Activated naive CD8-positive, alpha-beta T cell treated with anti-CD3 and anti-CD28 coated beads, Interleukin-2, amount 50 U/mL, for 24 hours (primary cell): Measurements from ENCODE around the gene ABHD12.
"Not testable (repeated sequence)": the region's sequence is repeated elsewhere in the genome, so short reads cannot be mapped to it uniquely, and the experiment has no call there.

Experiments used
- ATAC-seq: fragments of 150-1000 bp; cut with Tn5 transposase; one replicate; pipeline ENCODE4 v1.10.0; 2021
- DNase-seq: peaks from one replicate; pipeline ENCODE4 v3.0.0; 2021
- H3K27ac Mint-ChIP-seq: one replicate; pipeline ENCODE4 v1.8.0; 2021; ENCODE audit warnings: mild to moderate bottlenecking, mixed read lengths
- H3K27me3 Mint-ChIP-seq: one replicate; pipeline ENCODE4 v1.8.0; 2021; ENCODE audit warnings: mixed read lengths
- H3K36me3 Mint-ChIP-seq: one replicate; pipeline ENCODE4 v1.8.0; 2021; ENCODE audit warnings: low read depth, mixed read lengths
- H3K4me1 Mint-ChIP-seq: one replicate; pipeline ENCODE4 v1.8.0; 2021; ENCODE audit warnings: mixed read lengths
- H3K4me3 Mint-ChIP-seq: one replicate; pipeline ENCODE4 v1.8.0; 2021; ENCODE audit warnings: mild to moderate bottlenecking, moderate library complexity, mixed read lengths
- H3K9me3 Mint-ChIP-seq: one replicate; pipeline ENCODE4 v1.8.0; 2021; ENCODE audit warnings: mixed read lengths

ABHD12 gene

DNA sequence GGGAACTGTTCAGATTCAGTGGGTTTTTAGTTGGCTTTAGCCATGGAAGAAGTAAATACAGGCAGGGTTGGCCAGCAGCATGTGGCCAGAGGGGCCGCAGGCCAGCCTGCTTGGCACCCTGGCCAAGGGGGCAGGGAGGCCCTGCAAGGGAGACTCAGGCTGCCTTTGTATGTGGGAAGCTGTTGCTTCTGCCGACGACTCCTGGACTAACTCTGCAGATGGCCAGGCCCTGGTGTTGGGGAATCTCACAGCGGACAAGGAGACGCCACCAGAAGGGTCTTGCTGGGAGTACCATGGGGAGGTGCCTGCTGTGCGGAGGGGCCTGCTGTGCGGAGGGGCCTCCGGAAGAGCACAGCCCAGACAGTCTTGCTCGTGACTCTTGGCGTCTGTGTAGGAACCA lies 117.6 kb downstream of the ABHD12 start:
- no peak overlapping the region for H3K27ac Mint-ChIP-seq
- no peaks in the 10 kb centered on the region for H3K27me3 Mint-ChIP-seq

DNA sequence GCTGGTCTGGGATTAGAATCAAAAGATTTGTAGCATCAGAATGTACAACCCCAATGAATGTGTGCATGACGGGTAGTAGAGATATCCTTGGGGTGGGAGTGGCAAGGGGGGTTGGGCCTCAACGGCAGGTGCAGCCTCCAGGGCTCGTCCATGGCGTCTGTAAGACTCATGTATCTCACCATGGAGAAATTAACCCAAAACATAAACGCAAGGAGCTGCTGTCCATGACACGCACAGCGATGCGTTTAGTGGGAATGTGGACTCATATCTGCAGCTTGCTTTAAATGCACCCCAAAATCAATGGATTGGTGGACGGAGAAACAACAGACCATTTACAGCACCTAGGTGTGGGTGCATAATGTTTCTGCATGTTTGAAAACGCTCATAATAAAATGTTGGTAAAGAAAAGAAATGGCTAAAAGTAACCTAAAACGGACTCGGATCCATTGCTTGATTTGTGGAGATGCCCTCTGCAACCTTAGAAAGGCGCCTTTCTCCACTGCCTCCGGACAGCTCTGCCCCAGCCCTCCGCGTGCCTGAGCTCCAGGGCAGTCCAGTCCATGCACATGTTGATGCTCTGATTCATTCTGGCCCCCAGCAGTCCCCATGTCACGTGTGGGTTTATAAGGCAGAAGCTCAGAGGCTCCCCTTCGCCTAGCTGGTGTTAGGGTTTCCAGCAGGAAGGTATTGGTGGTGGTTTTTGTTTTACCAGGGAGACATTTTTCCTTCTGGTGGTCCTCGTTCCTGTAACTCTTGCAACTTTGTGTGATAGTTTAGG lies 118.2 kb downstream of the ABHD12 start:
- Mint-ChIP-seq H3K27ac (no peak overlapping the region), H3K4me3 (no peak overlapping the region), H3K36me3 (peaks cover 11% of the 10 kb centered on the region), H3K9me3 (no peaks in the 10 kb centered on the region), H3K4me1 (peaks cover 3% of the 10 kb centered on the region), H3K27me3 (no peaks in the 10 kb centered on the region)
- DNase-seq (no peak), ATAC-seq (no peak)

More for the DNA sequence above, 117.6 kb downstream of the ABHD12 start:
- H3K4me3 Mint-ChIP-seq: no peak overlapping the region
- no peaks in the 10 kb centered on the region for H3K4me1 Mint-ChIP-seq
- no peaks in the 10 kb centered on the region for H3K9me3 Mint-ChIP-seq
- no peak for DNase-seq
- no peak for ATAC-seq
- peaks cover 11% of the 10 kb centered on the region for H3K36me3 Mint-ChIP-seq

DNA sequence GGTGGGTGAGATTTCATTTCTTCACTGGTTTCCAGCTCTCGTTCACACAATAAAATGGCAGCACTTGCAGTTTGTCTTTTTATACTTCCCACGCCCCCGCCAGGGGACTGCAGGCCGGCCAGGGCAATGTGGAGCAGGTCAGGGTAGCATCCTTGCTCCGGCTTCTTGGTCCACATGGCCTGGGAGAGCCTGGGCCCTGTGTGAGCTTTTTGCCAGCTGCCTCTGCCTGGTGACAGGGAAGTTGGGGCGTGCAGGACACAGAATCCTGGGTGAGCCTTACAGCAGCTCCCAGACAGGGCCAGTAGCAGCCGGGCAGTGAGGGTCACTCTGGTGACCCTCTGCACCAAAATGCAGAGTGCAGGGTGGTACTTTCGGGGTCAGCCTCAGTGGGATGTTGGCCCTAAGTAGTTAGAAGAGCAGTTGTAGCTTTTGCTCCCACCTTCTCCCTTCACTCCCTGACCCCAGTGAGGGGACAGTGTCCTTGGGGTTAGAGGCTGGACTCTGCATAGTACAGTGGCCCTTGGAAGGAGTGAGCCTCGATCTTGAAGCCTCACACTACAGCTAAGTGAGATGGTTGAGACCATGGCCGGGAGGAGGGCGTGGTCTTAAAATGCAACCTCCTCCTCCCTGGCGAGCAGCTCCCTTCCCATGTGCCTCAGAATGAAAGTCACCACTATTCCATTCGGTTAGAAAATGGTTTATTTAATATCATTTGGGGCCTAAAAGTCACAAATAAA lies 119.0 kb downstream of the ABHD12 start:
- H3K36me3 Mint-ChIP-seq: peaks cover 15% of the 10 kb centered on the region
- H3K9me3 Mint-ChIP-seq: no peaks in the 10 kb centered on the region
- DNase-seq (no peak), ATAC-seq (no peak)
- H3K4me3 Mint-ChIP-seq: no peak overlapping the region
- H3K27ac Mint-ChIP-seq: no peak overlapping the region
- no peaks in the 10 kb centered on the region for H3K27me3 Mint-ChIP-seq
- peaks cover 7% of the 10 kb centered on the region for H3K4me1 Mint-ChIP-seq

DNA sequence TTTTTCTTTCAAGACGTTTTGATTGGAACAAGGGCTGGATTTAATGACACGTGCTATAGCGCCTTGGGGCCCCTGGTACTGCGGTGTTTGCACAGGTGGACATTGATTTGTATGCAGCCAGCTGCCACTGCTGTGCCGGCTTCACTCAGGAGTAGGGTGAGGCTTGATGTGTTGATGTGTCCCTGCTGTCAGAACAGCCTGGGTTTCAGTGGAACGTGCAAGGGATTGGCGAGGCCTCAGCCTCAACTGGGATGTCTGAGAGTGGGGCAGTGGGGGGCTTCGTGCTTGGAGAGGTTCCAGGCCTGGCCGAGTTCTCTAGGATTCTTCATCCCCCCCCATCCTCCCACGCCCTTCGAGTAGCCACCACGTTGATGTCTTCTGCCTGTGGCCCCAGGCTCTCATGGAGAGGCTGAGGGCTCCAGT lies 119.8 kb downstream of the ABHD12 start:
- no peak overlapping the region for H3K27ac Mint-ChIP-seq
- no peaks in the 10 kb centered on the region for H3K9me3 Mint-ChIP-seq
- peaks cover 7% of the 10 kb centered on the region for H3K4me1 Mint-ChIP-seq
- no peaks in the 10 kb centered on the region for H3K27me3 Mint-ChIP-seq
- ATAC-seq (no peak), DNase-seq (no peak)
- peaks cover 15% of the 10 kb centered on the region for H3K36me3 Mint-ChIP-seq
- no peak overlapping the region for H3K4me3 Mint-ChIP-seq

DNA sequence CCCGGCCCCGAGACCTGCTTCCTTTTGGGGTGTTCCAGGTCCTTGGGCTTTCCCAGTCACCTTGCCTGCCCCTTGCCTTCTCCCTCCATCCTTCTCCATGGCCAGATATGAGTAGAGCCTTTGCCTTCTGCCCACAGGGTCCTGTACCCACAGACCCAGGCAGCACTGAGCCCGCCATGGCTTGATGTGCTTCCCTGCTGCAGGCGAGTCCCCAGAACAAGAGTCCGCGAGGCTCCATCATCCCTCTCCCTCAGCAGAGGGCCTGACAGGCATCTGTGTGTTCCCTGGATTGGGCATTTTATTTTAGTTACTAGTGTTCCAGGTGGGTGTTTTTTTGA lies 120.8 kb downstream of the ABHD12 start:
- H3K27me3 Mint-ChIP-seq: no peaks in the 10 kb centered on the region
- ATAC-seq (no peak), DNase-seq (no peak)
- H3K27ac Mint-ChIP-seq: no peak overlapping the region
- H3K36me3 Mint-ChIP-seq: peaks cover 15% of the 10 kb centered on the region
- peaks cover 7% of the 10 kb centered on the region for H3K4me1 Mint-ChIP-seq
- H3K9me3 Mint-ChIP-seq: no peaks in the 10 kb centered on the region
- no peak overlapping the region for H3K4me3 Mint-ChIP-seq

DNA sequence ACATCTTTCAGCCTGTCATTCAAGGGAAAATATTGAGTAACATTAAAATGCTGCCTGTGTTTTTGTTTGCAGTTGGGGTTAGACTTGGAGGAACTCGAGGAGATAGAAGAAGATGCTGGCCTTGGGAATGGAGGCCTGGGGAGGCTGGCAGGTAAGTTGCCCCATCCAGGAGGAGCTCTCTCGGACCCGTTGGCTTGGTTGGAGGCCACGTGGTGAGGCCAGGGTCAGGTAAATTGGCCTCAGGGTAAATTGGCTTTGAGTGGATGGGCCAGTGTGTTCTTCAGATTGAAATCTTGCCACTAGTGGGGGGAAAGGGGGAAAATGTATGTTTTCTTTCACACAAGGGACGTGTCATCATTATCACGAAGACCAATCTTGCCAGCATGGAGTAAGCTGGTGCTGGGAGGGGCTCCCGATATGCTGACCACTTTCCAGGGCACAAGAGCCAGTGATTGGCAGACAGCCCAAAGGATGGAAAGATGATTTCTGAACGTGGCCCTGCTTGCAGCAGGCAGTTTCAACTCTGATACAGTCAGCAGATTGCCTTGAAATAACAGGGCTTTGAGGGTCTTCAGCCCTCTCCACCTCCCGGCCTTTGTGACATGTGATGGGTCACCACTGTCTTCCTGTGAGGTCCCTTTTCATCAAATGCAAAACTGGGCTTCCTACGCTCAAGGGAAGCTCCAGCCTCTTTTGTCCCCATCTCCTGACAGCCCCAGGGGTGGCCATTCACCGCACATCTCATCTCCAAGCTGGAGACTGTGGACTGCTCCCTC lies 121.4 kb downstream of the ABHD12 start:
- Mint-ChIP-seq H3K27ac (no peak overlapping the region), H3K36me3 (peaks cover 18% of the 10 kb centered on the region), H3K4me3 (no peak overlapping the region), H3K9me3 (no peaks in the 10 kb centered on the region), H3K27me3 (no peaks in the 10 kb centered on the region), H3K4me1 (peaks cover 7% of the 10 kb centered on the region)
- ATAC-seq (no peak), DNase-seq (no peak)

DNA sequence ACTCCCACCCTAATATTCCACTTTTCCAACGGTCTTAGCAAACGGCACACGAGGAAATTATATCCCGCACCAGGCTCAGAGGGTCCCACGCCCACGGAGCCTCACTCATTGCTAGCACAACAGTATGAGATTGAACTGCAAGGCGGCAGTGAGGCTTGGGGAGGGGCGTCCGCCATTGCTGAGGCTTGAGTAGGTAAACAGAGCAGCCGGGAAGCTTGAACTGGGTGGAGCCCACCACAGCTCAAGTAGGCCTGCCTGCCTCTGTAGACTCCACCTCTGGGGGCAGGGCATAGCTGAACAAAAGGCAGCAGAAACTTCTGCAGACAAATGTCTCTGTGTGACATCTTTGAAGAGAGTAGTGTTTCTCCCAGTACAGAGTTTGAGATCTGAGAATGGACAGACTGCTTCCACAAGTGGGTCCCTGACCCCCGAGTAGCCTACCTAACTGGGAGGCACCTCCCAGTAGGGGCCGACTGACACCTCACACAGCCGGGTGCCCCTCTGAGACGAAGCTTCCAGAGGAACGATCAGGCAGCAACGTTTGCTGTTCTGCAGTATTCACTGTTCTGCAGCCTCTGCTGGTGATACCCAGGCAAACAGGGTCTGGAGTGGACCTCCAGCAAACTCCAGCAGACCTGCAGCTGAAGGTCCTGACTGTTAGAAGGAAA lies 129.7 kb downstream of the ABHD12 start:
- DNase-seq, H3K27me3 Mint-ChIP-seq, ATAC-seq, H3K27ac Mint-ChIP-seq, H3K9me3 Mint-ChIP-seq: not testable (repeated sequence)
- Mint-ChIP-seq H3K4me3 (peak overlapping the region; percentile 2), H3K36me3 (peaks cover 28% of the 10 kb centered on the region), H3K4me1 (peaks cover 32% of the 10 kb centered on the region)

DNA sequence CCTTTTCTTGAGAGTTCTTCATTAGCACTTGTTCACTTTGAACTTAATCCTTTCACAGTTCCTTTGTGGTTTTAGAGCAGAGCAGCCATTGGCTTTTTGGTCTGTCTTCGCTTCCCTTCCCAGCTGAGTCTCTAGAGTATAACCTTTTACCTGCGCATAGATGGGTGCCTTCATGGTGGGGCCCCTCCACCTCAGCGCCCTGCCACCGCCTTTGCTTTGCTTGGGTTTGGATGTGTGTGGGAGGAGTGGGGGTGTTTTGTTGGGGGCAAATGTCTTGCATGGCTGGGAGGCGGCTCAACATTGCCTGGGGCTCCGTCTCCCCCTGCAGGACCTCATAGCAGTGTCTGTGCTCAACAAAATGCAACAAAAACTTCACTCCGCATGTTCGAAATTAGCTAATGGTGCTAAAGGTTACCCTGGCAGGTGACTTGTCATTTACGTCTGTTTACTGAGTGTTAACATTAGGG lies 130.8 kb downstream of the ABHD12 start:
- DNase-seq (peak; percentile 32), ATAC-seq (peak; percentile 81)
- peak overlapping the region; percentile 77 for H3K27ac Mint-ChIP-seq
- H3K4me3 Mint-ChIP-seq: peak overlapping the region; percentile 12
- H3K27me3 Mint-ChIP-seq: no peaks in the 10 kb centered on the region
- no peaks in the 10 kb centered on the region for H3K9me3 Mint-ChIP-seq
- peaks cover 28% of the 10 kb centered on the region for H3K36me3 Mint-ChIP-seq
- H3K4me1 Mint-ChIP-seq: peaks cover 32% of the 10 kb centered on the region

DNA sequence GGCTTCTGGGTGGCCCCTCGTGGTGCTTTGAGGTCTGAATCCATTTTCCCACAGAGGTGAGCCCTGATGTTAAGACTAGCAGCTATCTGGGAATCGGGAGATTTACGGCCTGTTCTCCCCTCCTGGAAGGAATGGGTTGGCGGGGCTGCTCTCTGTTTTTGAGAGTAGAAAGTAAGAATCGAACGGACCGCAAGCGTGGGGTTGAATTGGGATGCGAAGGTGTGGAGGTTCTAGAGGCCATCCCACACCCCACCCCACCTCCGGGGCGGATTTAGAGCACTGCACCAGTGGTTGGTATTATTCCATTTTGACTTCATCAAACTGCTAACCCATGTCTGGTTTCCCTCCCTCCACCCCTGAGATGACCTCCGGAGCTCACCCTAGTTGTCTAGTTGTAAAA lies 131.3 kb downstream of the ABHD12 start:
- Mint-ChIP-seq H3K27ac (peak overlapping the region; percentile 77), H3K36me3 (peaks cover 24% of the 10 kb centered on the region), H3K27me3 (no peaks in the 10 kb centered on the region), H3K9me3 (no peaks in the 10 kb centered on the region), H3K4me3 (peak overlapping the region; percentile 12), H3K4me1 (peaks cover 32% of the 10 kb centered on the region)
- no peak for DNase-seq
- peak; percentile 55 for ATAC-seq

DNA sequence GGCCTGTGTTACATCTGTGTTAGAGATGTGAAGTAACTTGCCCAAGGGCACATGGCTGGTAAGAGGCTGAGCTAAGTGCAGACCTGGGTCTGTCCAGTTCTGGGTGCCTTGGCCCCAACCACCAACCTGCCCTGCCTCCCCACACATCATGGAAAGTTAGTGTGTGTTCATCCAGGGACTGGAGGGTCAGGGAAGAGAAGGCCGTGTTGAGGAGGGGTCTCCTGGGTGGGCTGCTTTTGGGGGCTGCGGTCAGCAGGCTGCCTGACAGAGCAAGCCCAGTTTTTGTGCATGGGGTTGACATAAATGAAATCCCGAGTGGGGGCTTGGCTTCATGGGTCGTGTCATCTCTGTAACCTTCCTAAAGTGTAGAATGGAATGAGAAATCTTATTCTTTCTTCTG lies 131.8 kb downstream of the ABHD12 start:
- Mint-ChIP-seq H3K4me1 (peaks cover 32% of the 10 kb centered on the region), H3K9me3 (no peaks in the 10 kb centered on the region), H3K4me3 (no peak overlapping the region), H3K27ac (peak overlapping the region; percentile 77), H3K36me3 (peaks cover 22% of the 10 kb centered on the region), H3K27me3 (no peaks in the 10 kb centered on the region)
- ATAC-seq (no peak), DNase-seq (no peak)

DNA sequence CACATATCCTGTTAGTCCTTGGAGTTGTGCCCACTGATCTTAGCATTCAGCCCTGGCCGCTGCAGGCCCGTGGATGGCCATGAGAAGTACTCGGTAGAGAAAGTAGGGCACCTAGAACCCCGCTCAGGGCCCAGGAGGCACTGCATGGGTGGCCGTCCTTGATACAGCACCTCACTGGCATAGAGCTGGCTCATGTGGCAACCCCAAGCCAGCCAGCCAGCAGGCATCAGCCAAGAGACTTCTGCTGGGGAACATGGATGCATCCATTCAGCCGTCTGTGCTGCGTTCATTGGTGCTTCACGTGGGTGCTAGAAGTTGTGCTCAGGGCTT lies 132.2 kb downstream of the ABHD12 start:
- H3K27ac Mint-ChIP-seq: no peak overlapping the region
- no peak overlapping the region for H3K4me3 Mint-ChIP-seq
- no peaks in the 10 kb centered on the region for H3K9me3 Mint-ChIP-seq
- DNase-seq (no peak), ATAC-seq (no peak)
- H3K36me3 Mint-ChIP-seq: peaks cover 22% of the 10 kb centered on the region
- peaks cover 35% of the 10 kb centered on the region for H3K4me1 Mint-ChIP-seq
- H3K27me3 Mint-ChIP-seq: no peaks in the 10 kb centered on the region

DNA sequence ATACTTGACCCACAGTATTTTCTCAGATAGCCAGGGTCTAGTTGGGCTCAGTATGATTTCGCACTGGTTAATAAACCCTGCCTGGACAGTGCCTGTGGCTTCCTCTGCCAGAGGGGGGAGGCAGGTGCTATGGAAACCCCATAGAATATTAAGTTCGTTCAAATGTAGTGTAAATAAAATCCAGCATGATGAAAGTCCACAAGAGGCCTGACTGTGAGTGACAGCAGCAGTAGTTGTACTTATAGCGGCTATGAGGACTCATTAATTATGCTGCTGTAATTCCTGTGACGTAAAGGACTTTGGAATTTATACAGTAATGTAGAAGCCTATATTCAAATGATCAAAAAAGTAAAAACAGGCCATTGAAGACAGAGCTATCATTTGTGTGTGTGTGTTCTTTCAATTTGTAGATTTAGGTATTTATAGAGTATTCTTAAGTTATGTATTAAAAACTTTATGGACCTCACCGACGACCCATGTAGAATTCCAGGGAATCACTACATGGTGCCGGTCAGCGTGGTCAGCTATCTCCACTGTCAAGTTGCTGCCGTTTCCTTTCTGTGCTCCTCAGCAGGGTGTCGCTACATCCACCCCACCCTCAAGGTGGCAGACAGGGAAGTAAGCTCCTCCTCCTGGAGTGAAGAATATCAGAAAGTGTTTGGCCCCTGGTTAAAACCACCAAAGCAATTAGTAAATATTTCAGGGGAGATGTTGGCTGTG lies 132.7 kb downstream of the ABHD12 start:
- Mint-ChIP-seq H3K27me3 (no peaks in the 10 kb centered on the region), H3K4me3 (no peak overlapping the region), H3K36me3 (peaks cover 25% of the 10 kb centered on the region), H3K27ac (no peak overlapping the region), H3K9me3 (no peaks in the 10 kb centered on the region), H3K4me1 (peaks cover 39% of the 10 kb centered on the region)
- DNase-seq (no peak), ATAC-seq (no peak)

DNA sequence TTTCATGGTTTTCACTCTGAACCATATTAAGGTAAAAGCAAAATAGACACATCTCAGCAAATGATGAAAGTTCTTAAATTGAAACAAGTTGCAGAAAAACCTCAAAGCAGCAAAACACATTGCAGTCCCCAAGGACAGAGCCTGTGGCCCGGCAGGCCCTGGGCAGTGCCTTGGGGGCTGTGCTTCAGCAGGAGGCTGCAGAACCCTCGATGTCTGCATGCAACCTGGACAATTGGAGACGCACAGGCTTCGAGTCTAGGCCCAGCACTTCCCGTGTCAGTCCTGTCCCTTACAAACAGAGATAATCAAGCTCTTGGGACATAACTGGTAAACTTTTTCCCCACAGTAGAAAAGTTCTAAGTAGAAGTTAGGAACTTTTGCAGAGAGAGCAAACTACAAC lies 133.5 kb downstream of the ABHD12 start:
- Mint-ChIP-seq H3K36me3 (peaks cover 29% of the 10 kb centered on the region), H3K4me3 (no peak overlapping the region), H3K27me3 (no peaks in the 10 kb centered on the region), H3K9me3 (no peaks in the 10 kb centered on the region), H3K27ac (no peak overlapping the region), H3K4me1 (peaks cover 47% of the 10 kb centered on the region)
- DNase-seq (no peak), ATAC-seq (no peak)
